GM23338 (cell line): ENCODE results near the gene KSR2. TPM values are rescaled to one million over a fixed set of nuclear protein-coding genes. Genes with fewer than 3 reads are reported as not detected.

ENCODE experiments used
- ATAC-seq: fragments of 200-7000 bp; cut with Tn5 transposase; 3 replicates; pipeline ENCODE4 v1.9.1; 2020
- DNase-seq: peaks from one replicate; pipeline ENCODE4 v3.0.0-alpha.2; 2015; ENCODE audit warnings: low spot score
- H2AFZ ChIP-seq: fragments of 200-600 bp; sonication (generic); 2 replicates; pipeline ENCODE4 v1.8.0; 2016; ENCODE audit warnings: antibody characterized with exemption, mild to moderate bottlenecking, moderate library complexity
- H3F3A ChIP-seq: fragments of 200-600 bp; sonication (generic); replicated peaks from 2 replicates; pipeline ENCODE4 v1.8.0; 2017; ENCODE audit warnings: antibody characterized with exemption, mixed run types, low read depth
- H3K27ac ChIP-seq: fragments of 200-600 bp; sonication (generic); 2 replicates; pipeline ENCODE4 v1.6.1; 2016; ENCODE audit warnings: low read depth
- H3K27me3 ChIP-seq: fragments of 200-600 bp; sonication (generic); 2 replicates; pipeline ENCODE4 v1.8.0; 2016; ENCODE audit warnings: mild to moderate bottlenecking, mixed run types, moderate library complexity; ENCODE audit not compliant: insufficient read depth
- H3K36me3 ChIP-seq: fragments of 200-600 bp; sonication (generic); 2 replicates; pipeline ENCODE4 v1.8.0; 2016; ENCODE audit warnings: mild to moderate bottlenecking; ENCODE audit not compliant: insufficient read depth
- H3K4me1 ChIP-seq: fragments of 200-600 bp; sonication (generic); 2 replicates; pipeline ENCODE4 v1.8.0; 2016; ENCODE audit warnings: mild to moderate bottlenecking, moderate library complexity; ENCODE audit not compliant: insufficient read depth
- H3K4me2 ChIP-seq: fragments of 200-600 bp; sonication (generic); 2 replicates; pipeline ENCODE4 v1.7.1; 2017; ENCODE audit warnings: mixed run types
- H3K4me3 ChIP-seq: fragments of 200-600 bp; sonication (generic); 2 replicates; pipeline ENCODE4 v1.6.1; 2016; ENCODE audit warnings: mixed run types
- H3K79me2 ChIP-seq: fragments of 200-600 bp; sonication (generic); replicated peaks from 2 replicates; pipeline ENCODE4 v1.8.0; 2017; ENCODE audit warnings: mild to moderate bottlenecking; ENCODE audit not compliant: insufficient read depth
- H3K9me2 ChIP-seq: fragments of 200-600 bp; sonication (generic); 2 replicates; pipeline ENCODE4 v1.8.0; 2017; ENCODE audit not compliant: insufficient read depth
- H4K20me1 ChIP-seq: fragments of 200-600 bp; sonication (generic); replicated peaks from 2 replicates; pipeline ENCODE4 v1.8.0; 2017; ENCODE audit warnings: mild to moderate bottlenecking; ENCODE audit not compliant: insufficient read depth
- H3K27ac Mint-ChIP-seq: 2 replicates; pipeline ENCODE4 v1.8.0; 2020; ENCODE audit warnings: inconsistent platforms, mild to moderate bottlenecking, moderate library complexity, mixed read lengths
- H3K27me3 Mint-ChIP-seq: 3 replicates; pipeline ENCODE4 v1.8.0; 2022; ENCODE audit warnings: low read depth, mild to moderate bottlenecking, moderate library complexity, mixed read lengths, inconsistent platforms; ENCODE audit not compliant: insufficient read depth, poor library complexity
- H3K36me3 Mint-ChIP-seq: 3 replicates; pipeline ENCODE4 v1.8.0; 2021; ENCODE audit warnings: low read depth, mild to moderate bottlenecking, inconsistent platforms, moderate library complexity, mixed read lengths
- H3K4me1 Mint-ChIP-seq: 3 replicates; pipeline ENCODE4 v1.8.0; 2020; ENCODE audit warnings: mild to moderate bottlenecking, inconsistent platforms, mixed read lengths
- H3K4me3 Mint-ChIP-seq: 3 replicates; pipeline ENCODE4 v1.8.0; 2021; ENCODE audit warnings: moderate library complexity, mild to moderate bottlenecking, inconsistent platforms, mixed read lengths
- H3K9me3 Mint-ChIP-seq: 3 replicates; pipeline ENCODE4 v1.8.0; 2020; ENCODE audit warnings: moderate library complexity, mild to moderate bottlenecking, inconsistent platforms, mixed read lengths
- CREB1 ChIP-seq: fragments of 250-450 bp; sonication (Bioruptor Pico); IDR thresholded peaks from 2 replicates; pipeline ENCODE4 v1.5.0; 2020; ENCODE audit warnings: low read depth, mild to moderate bottlenecking, moderate library complexity
- EZH2 ChIP-seq: fragments of 200-600 bp; sonication (generic); IDR thresholded peaks from one replicate; pipeline ENCODE4 v1.8.0; 2017; ENCODE audit warnings: antibody characterized with exemption, mild to moderate bottlenecking, low read depth; ENCODE audit not compliant: unreplicated experiment
- JUNB ChIP-seq: IDR thresholded peaks from one replicate; pipeline ENCODE4 v1.6.1; 2016; ENCODE audit warnings: antibody characterized with exemption; ENCODE audit not compliant: unreplicated experiment
- NANOG ChIP-seq: IDR thresholded peaks from 2 replicates; pipeline ENCODE4 v1.6.1; 2016; ENCODE audit warnings: antibody characterized with exemption, borderline replicate concordance
- POLR2AphosphoS5 ChIP-seq: IDR thresholded peaks from 2 replicates; pipeline ENCODE4 v1.6.1; 2016; ENCODE audit warnings: antibody characterized with exemption, low read depth
- STAT1 ChIP-seq: IDR thresholded peaks from one replicate; pipeline ENCODE4 v1.6.1; 2016; ENCODE audit warnings: antibody characterized with exemption; ENCODE audit not compliant: unreplicated experiment
- ZNF114 ChIP-seq: fragments of 250-450 bp; sonication (Bioruptor Pico); IDR thresholded peaks from 2 replicates; pipeline ENCODE4 v1.5.0; 2020; ENCODE audit warnings: mild to moderate bottlenecking, moderate library complexity
- ZNF331 ChIP-seq: fragments of 250-450 bp; sonication (Bioruptor Pico); IDR thresholded peaks from 2 replicates; pipeline ENCODE4 v1.5.0; 2020; ENCODE audit warnings: low read depth, mild to moderate bottlenecking, moderate library complexity
- polyA plus RNA-seq: library from polyadenylated mRNA; unstranded; fragments of >200 nt; fragmentation: Nextera tagmentation; extraction: Ambion mirVana; gene quantifications from 2 replicates; pipeline ENCODE4 v1.2.1, GENCODE V29; 2016
- total RNA-seq: library from RNA; depleted of rRNA; stranded (reverse); fragments of >200 nt; shearing (Covaris generic); gene quantifications from 2 replicates; pipeline ENCODE4 v1.2.3, GENCODE V29; 2014
- TF ChIP-seq, protein P1 (sequence below): IDR thresholded peaks from one replicate; pipeline ENCODE4 v1.6.1; 2018; ENCODE audit warnings: antibody characterized with exemption; ENCODE audit not compliant: unreplicated experiment
- TF ChIP-seq, protein P2 (sequence below): IDR thresholded peaks from 2 replicates; pipeline ENCODE4 v1.6.1; 2016; ENCODE audit warnings: antibody characterized with exemption
- TF ChIP-seq, protein P3 (sequence below), 2 experiments: fragments of 200-600 bp in 1 of 2; sonication (generic) in 1 of 2; conservative IDR thresholded peaks; 2 replicates each; pipeline versions ENCODE4 v1.5.1 to v1.6.1; 2016 to 2017; ENCODE audit warnings: antibody characterized with exemption in 2 of 2, low read depth in 2 of 2, mild to moderate bottlenecking in 2 of 2, moderate library complexity in 1 of 2

Gene KSR2
- total and polyA plus RNA-seq, 2 experiments from 2014 or later = 1.1 to 2.7 TPM

DNA sequence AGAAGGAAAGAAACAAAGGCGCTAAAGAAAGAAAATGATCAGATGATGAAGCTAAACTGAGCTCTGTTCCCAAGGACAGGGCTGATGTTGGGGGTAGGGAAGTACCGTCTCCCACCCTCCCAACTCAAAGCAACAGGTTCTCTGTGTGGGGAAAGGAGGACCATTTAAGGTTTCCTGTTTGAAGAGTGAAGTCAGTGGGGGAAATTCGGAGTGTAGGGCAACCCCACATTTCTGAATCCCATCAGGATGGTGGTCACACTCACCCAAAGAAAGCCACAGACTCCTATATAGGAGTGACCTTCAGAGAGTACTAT lies 131.1 kb downstream of the KSR2 start:
- Mint-ChIP-seq H3K27ac (no peak overlapping the region), H3K36me3 (peaks cover 7% of the 10 kb centered on the region), H3K27me3 (peaks cover 3% of the 10 kb centered on the region), H3K9me3 (peaks cover under 1% of the 10 kb centered on the region; the same call in 1 of the 3 replicates), H3K4me3 (no peak overlapping the region), H3K4me1 (peaks cover 26% of the 10 kb centered on the region)
- no peaks in the 10 kb centered on the region for H3K79me2 ChIP-seq
- H4K20me1 ChIP-seq = no peaks in the 10 kb centered on the region
- DNase-seq (no peak), ATAC-seq (no peak)
- H3K4me3 ChIP-seq = no peak overlapping the region
- H3K27me3 ChIP-seq = no peaks in the 10 kb centered on the region
- H3K4me1 ChIP-seq = peaks cover 5% of the 10 kb centered on the region
- 0 out of 2 replicates have a peak overlapping the region, but pooled peaks have one; percentile 8 for H2AFZ ChIP-seq
- peak overlapping the region; percentile 7; the same call in 1 of the 2 replicates for H3K4me2 ChIP-seq
- no peaks in the 10 kb centered on the region for H3K36me3 ChIP-seq
- H3K27ac ChIP-seq = no peak overlapping the region
- TF ChIP-seq POLR2AphosphoS5 (no peak), ZNF114 (CRISPR knock-in tag) (no peak), ZNF331 (CRISPR knock-in tag) (no peak), STAT1 (no peak), EZH2 (no peak), CREB1 (CRISPR knock-in tag) (no peak), NANOG (no peak), JUNB (no peak)
- TF ChIP-seq, protein P1, sequence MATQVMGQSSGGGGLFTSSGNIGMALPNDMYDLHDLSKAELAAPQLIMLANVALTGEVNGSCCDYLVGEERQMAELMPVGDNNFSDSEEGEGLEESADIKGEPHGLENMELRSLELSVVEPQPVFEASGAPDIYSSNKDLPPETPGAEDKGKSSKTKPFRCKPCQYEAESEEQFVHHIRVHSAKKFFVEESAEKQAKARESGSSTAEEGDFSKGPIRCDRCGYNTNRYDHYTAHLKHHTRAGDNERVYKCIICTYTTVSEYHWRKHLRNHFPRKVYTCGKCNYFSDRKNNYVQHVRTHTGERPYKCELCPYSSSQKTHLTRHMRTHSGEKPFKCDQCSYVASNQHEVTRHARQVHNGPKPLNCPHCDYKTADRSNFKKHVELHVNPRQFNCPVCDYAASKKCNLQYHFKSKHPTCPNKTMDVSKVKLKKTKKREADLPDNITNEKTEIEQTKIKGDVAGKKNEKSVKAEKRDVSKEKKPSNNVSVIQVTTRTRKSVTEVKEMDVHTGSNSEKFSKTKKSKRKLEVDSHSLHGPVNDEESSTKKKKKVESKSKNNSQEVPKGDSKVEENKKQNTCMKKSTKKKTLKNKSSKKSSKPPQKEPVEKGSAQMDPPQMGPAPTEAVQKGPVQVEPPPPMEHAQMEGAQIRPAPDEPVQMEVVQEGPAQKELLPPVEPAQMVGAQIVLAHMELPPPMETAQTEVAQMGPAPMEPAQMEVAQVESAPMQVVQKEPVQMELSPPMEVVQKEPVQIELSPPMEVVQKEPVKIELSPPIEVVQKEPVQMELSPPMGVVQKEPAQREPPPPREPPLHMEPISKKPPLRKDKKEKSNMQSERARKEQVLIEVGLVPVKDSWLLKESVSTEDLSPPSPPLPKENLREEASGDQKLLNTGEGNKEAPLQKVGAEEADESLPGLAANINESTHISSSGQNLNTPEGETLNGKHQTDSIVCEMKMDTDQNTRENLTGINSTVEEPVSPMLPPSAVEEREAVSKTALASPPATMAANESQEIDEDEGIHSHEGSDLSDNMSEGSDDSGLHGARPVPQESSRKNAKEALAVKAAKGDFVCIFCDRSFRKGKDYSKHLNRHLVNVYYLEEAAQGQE = no peak
- TF ChIP-seq, protein P2, sequence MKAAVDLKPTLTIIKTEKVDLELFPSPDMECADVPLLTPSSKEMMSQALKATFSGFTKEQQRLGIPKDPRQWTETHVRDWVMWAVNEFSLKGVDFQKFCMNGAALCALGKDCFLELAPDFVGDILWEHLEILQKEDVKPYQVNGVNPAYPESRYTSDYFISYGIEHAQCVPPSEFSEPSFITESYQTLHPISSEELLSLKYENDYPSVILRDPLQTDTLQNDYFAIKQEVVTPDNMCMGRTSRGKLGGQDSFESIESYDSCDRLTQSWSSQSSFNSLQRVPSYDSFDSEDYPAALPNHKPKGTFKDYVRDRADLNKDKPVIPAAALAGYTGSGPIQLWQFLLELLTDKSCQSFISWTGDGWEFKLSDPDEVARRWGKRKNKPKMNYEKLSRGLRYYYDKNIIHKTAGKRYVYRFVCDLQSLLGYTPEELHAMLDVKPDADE = no peak
- TF ChIP-seq, protein P3, sequence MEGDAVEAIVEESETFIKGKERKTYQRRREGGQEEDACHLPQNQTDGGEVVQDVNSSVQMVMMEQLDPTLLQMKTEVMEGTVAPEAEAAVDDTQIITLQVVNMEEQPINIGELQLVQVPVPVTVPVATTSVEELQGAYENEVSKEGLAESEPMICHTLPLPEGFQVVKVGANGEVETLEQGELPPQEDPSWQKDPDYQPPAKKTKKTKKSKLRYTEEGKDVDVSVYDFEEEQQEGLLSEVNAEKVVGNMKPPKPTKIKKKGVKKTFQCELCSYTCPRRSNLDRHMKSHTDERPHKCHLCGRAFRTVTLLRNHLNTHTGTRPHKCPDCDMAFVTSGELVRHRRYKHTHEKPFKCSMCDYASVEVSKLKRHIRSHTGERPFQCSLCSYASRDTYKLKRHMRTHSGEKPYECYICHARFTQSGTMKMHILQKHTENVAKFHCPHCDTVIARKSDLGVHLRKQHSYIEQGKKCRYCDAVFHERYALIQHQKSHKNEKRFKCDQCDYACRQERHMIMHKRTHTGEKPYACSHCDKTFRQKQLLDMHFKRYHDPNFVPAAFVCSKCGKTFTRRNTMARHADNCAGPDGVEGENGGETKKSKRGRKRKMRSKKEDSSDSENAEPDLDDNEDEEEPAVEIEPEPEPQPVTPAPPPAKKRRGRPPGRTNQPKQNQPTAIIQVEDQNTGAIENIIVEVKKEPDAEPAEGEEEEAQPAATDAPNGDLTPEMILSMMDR (conservative IDR thresholded peaks at IDR 0.05; ENCODE audit: low read depth in 2 of 2) = no peak
- H3F3A ChIP-seq = no peaks in the 10 kb centered on the region
- no peaks in the 10 kb centered on the region for H3K9me2 ChIP-seq
